Lower leg skin (tissue), 4 donors: ENCODE measurements around the gene SLC9A9. TPM values are rescaled to one million over a fixed set of nuclear protein-coding genes. Genes with fewer than 3 reads are reported as not detected.

Experiments used
- DNase-seq, 2 donors: peaks; one replicate each; pipeline ENCODE4 v3.0.0-alpha.2; 2019; ENCODE audit warnings: low spot score in 2 of 2
- H3K4me3 ChIP-seq: fragments of 200-600 bp; sonication (generic); 2 replicates; pipeline ENCODE4 v1.5.1; 2017; ENCODE audit warnings: mild to moderate bottlenecking, low read depth; ENCODE audit not compliant: poor library complexity, severe bottlenecking
- POLR2A ChIP-seq, 2 donors: fragments of 450-650 bp; IDR thresholded peaks; one replicate each; pipeline ENCODE4 v1.6.1; 2016 to 2017; ENCODE audit warnings: antibody characterized with exemption in 2 of 2, mild to moderate bottlenecking in 1 of 2, moderate library complexity in 1 of 2
- WGBS, 2 donors: methylation state at CpG; one replicate each; pipeline ENCODE4 v1.1.5; 2018; 5-methylcytosine and 5-hydroxymethylcytosine counted together
- intact Hi-C: fragments of 100-400 bp; cut with DNase I; formaldehyde crosslinking; loops from one replicate; pipeline ENCODE4 v1.15.0; 2023; ENCODE audit warnings: low total_unique reads
- total RNA-seq, 4 donors: library from RNA; depleted of rRNA; stranded (reverse); fragments of >200 nt; gene quantifications; one replicate each; pipeline ENCODE4 v1.1.0, GENCODE V29; 2016
- TF ChIP-seq, protein P1 (sequence below), 3 donors: fragments of 450-650 bp; IDR thresholded peaks; one replicate each; pipeline ENCODE4 v1.5.1; 2016; ENCODE audit warnings: antibody characterized with exemption in 3 of 3, mild to moderate bottlenecking in 3 of 3, moderate library complexity in 2 of 3

Gene SLC9A9
- total RNA-seq, 4 donors from 2014 or later, result 14.6 to 40.8 (median 23.7) TPM

DNA sequence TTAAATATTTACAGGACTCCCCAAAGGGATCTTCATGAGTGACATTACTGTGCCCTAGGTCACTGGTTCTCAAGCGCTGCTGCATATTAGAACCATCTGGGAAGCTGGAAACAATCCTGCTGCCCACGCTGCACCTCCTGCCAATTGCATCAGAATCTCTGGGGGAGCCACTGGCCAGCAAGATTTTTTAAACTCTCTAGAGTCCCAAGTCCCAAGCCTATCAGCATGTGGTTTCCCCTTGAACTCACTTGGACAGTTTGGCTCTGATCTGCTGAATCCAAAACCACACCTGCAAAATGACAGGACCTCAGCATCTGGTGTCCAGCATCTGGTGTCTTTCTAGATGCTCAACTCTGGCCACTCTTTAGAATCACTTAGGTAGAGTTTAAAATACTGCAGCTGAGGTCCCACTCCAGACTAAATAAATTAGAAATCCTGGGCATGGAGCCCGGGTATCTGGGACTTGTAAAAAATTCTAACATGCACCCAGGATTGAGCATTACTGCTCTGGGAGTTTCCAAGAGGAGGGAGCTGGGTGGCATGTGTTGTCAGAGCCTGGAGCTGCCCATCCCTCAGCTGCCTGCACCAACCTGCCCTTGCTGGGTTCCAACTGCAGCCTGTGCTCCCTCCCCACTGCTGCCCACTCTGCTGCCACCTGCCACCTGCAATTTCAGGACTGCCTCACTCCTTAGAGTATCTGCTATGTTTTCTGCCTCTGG lies 311.3 kb downstream of the SLC9A9 start:
- TF ChIP-seq, protein P1, sequence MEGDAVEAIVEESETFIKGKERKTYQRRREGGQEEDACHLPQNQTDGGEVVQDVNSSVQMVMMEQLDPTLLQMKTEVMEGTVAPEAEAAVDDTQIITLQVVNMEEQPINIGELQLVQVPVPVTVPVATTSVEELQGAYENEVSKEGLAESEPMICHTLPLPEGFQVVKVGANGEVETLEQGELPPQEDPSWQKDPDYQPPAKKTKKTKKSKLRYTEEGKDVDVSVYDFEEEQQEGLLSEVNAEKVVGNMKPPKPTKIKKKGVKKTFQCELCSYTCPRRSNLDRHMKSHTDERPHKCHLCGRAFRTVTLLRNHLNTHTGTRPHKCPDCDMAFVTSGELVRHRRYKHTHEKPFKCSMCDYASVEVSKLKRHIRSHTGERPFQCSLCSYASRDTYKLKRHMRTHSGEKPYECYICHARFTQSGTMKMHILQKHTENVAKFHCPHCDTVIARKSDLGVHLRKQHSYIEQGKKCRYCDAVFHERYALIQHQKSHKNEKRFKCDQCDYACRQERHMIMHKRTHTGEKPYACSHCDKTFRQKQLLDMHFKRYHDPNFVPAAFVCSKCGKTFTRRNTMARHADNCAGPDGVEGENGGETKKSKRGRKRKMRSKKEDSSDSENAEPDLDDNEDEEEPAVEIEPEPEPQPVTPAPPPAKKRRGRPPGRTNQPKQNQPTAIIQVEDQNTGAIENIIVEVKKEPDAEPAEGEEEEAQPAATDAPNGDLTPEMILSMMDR (IDR thresholded peaks at IDR 0.05), result no peak
- intact Hi-C loops, result no loop called here
- WGBS, 2 donors, result 56 to 58% methylated on average over 3 of the region's 3 CpGs
- H3K4me3 ChIP-seq, result no peak overlapping the region
- DNase-seq, result no peak

DNA sequence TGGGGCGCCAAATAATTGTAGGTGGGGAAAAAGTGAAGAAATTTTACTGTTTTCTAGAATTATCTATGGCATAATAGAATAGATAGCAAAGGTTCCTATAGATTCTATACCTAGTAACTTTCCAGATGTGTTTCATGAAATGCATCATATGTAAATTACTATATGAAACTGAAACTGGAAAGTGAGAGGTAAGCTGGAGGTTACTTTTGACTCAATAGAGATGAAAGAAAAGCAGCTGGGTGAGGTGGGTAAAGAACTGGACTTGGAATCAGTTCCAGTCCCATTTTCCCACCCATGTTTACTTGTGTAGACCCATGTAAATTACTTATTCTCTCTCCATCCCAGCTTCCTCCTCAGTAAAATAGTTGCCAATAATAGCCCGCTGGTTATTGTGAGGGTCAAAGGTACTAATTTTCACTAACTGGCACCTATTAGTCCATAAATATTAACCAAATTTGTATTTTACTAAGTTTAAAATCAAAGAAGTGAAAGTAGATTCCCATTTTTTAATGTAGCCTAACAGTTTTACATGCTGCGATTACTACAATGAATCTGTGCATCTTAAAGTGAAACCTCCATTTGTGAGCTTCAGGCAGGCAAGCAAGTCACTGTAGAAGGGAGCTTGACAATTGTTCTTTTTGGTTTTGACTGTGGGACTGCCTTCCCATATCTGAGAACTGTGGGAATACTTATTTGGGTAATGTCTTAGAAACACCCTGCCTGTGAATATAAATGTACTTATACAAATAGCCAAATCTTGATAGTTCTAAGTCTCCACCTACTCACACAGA lies 312.1 kb downstream of the SLC9A9 start:
- no peak for TF ChIP-seq POLR2A (IDR thresholded peaks at IDR 0.05)
- TF ChIP-seq, protein P1 (IDR thresholded peaks at IDR 0.05), result no peak
- H3K4me3 ChIP-seq, result no peak overlapping the region
- intact Hi-C loops, result no loop called here
- WGBS, 2 donors, result 81 to 83% methylated on average over 3 of the region's 3 CpGs
- no peak for DNase-seq

DNA sequence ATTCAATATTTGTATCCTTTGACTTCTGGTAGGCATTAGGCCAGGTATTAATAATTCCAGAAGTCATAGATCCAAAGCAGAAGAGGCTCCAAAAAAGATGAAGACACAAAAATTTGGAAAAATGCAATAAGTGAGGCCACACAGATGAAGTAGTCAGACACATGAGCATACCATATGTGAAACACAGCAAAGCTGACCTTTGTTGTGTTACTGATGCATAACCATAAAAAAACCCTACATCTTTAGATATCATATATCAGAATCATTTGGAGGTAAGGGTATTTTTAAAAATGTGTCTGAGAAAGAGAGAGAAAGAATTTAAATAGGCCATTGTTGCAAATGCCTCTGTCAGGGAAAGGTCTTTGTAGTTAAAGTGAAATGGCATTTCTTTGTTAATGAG lies 314.9 kb downstream of the SLC9A9 start:
- H3K4me3 ChIP-seq, result no peak overlapping the region
- TF ChIP-seq, protein P1 (IDR thresholded peaks at IDR 0.05), result no peak
- TF ChIP-seq POLR2A (IDR thresholded peaks at IDR 0.05), result no peak
- DNase-seq, result no peak
- intact Hi-C loops, result no loop called here

DNA sequence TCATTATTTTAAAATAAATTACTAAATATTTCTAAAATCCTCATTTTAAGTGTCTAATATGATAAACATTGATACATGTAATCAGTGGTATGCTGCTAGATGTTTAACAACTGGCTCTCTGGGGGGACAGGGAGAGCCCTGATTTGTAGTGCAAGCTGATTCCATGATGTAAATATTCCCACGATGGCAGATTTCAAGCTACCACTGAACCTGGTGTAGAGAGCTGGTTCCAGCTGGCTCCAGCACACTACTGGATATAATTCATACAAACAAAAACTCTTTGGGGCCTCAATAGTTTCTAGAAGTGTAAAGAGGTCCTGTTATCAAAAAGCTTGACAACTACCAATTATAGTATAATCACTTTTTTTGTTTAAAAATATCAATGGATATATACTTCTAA lies 316.2 kb downstream of the SLC9A9 start:
- no peak overlapping the region for H3K4me3 ChIP-seq
- DNase-seq, result no peak
- intact Hi-C loops, result no loop called here
- no peak for TF ChIP-seq POLR2A (IDR thresholded peaks at IDR 0.05)
- TF ChIP-seq, protein P1 (IDR thresholded peaks at IDR 0.05), result no peak
- 67 to 87% methylated on average over 1 of the region's 1 CpG for WGBS, 2 donors

DNA sequence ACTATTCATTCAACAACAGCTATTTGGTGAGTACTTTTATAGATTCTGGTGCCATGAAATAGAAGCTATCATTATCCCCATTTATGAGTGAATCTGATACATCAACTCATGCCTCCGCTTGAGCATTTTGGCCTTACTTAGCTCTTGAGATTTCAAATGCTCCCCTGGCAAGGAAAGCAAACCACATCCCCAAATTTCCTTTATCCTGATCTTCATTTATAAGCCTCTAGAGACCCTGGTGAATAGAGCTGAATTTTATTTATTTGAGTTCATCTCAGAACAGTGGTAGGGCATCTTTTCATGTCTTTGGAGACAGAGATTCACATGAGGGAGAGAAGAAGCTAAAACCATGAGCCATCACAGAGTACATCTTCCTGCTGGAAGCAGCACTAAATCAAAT lies 317.2 kb downstream of the SLC9A9 start:
- H3K4me3 ChIP-seq, result no peak overlapping the region
- DNase-seq, result no peak
- intact Hi-C loops, result no loop called here
- WGBS, 2 donors, result 82 to 88% methylated on average over 1 of the region's 1 CpG
- TF ChIP-seq, protein P1 (IDR thresholded peaks at IDR 0.05), result no peak
- TF ChIP-seq POLR2A (IDR thresholded peaks at IDR 0.05), result no peak
